GM18508 (cell line): ENCODE data around the gene CCDC68.

Source experiments
- ATAC-seq: cut with Tn5 transposase; IDR thresholded peaks from one replicate; pipeline ENCODE4 v1.9.1; 2021; ENCODE audit warnings: moderate number of reproducible peaks; ENCODE audit not compliant: insufficient read depth, unreplicated experiment

CCDC68 gene

GRCh38 chr18:54926593-54927325 is 32.5 kb downstream of the CCDC68 start:
- ATAC-seq, result no peak

GRCh38 chr18:54924948-54925347 is 34.3 kb downstream of the CCDC68 start:
- ATAC-seq, result no peak

GRCh38 chr18:54923339-54923956 is 35.8 kb downstream of the CCDC68 start:
- no peak for ATAC-seq

- no peak for ATAC-seq
Observed at GRCh38 chr18:54919412-54919811, 39.8 kb downstream of the CCDC68 start.

DNA sequence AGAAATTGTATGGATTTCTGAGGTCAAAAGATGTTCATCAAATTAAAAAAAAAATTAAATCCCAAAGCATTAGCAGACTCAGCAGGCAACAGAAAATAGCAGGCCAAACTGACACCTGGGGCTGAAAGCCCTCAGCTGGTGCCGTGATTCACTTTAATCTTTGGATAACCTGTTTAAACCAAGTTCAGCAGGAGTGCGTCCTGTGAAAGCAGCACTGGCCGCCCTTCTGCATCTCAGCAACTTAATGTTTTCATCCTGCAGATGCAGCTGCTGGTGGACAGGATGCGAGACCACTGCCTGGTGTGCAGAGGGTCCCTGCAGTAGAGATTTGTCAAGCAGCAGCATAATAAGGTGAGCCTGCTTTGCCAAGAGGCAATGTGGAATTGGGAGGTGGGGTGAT is 41.2 kb downstream of the CCDC68 start:
- ATAC-seq, result no peak

DNA sequence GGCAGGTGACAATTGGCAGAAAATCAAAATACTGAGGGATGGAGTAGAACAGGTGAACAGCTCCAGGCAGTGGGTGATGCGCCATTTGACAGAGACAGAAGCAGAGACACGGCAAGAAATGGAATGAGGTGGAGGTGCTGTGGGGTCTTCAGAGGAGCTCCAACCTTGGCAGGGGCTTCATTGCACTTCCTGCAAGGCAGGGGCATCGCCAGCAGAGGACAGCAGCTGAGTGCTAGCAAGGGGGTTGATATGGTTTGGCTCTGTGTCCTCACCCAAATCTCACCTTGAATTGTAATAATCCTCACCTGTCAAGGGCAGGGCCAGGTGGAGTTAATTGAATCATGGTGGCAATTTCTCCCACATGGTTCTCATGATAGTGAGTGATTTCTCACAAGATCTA is 42.8 kb downstream of the CCDC68 start:
- ATAC-seq, result no peak

- ATAC-seq, result no peak
Observed at GRCh38 chr18:54914816-54915215, 44.4 kb downstream of the CCDC68 start.

- ATAC-seq, result no peak
Observed at GRCh38 chr18:54911551-54911950, 47.7 kb downstream of the CCDC68 start.

- ATAC-seq, result no peak
Observed at GRCh38 chr18:54910161-54910919, 48.9 kb downstream of the CCDC68 start.

- no peak for ATAC-seq
Observed at GRCh38 chr18:54909538-54909937, 49.7 kb downstream of the CCDC68 start.

- ATAC-seq, result no peak
Observed at GRCh38 chr18:54906331-54907185, 52.7 kb downstream of the CCDC68 start.

DNA sequence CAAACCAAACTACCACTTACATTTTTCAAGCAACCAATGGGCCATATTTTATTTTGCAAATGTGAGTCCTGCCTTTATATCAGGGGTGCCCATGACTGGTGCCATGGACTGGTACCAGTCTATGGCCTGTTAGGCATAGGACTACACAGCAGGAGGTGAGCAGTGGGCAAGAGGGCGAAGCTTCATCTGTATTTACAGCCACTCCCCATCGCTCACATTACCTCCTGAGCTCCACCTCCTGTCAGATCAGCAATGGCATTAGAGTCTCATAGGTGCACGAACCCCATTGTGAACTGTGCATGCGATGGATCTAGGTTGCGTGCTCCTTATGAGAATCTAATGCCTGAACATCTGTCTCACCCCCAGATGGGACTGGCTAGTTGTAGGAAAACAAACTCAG is 53.6 kb downstream of the CCDC68 start:
- no peak for ATAC-seq

GRCh38 chr18:54904581-54904980 is 54.7 kb downstream of the CCDC68 start:
- no peak for ATAC-seq

DNA sequence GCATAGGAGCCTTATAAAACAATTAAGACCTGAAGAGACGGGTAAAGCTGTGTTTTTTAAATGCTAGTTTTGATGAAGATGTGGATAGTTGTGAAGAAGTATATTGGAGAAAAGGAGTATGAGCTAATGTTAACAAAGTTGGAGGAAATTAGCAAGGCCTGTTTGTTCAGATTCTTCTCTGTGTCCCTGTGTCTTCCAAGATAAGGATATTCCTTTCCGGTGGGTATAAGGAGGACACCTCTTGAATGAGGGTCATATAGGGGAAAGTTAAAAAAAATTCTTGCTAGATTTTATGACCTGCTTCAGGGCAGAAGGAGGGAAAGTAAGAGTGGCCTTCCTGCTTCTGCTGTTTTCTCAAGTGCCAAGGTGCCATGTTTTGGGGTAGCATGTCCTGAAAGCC is 59.0 kb downstream of the CCDC68 start:
- no peak for ATAC-seq

DNA sequence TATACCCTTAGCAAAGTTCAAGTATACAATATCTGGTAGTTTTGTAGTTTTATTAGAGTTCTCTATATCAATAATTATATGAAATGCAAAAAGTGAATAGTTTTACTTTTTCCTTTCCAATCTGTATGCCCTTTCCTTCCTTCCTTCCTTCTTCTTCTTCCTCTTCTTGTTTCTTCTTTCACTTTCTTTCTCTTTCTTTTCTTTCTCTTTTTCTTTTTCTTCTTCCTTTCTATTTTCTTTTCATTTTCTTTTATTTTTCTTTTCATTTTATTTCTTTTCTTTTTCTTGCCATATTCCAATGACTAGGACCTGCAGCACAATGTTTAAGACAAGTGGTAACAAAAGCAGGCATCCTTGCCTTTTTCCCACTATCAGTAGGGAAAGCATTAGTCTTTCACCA is 59.8 kb downstream of the CCDC68 start:
- ATAC-seq, result no peak

GRCh38 chr18:54888933-54889332 is 70.3 kb downstream of the CCDC68 start:
- ATAC-seq, result no peak

- no peak for ATAC-seq
Observed at GRCh38 chr18:54888378-54888777, 70.9 kb downstream of the CCDC68 start.

- no peak for ATAC-seq
Observed at GRCh38 chr18:54883816-54884604, 75.3 kb downstream of the CCDC68 start.

DNA sequence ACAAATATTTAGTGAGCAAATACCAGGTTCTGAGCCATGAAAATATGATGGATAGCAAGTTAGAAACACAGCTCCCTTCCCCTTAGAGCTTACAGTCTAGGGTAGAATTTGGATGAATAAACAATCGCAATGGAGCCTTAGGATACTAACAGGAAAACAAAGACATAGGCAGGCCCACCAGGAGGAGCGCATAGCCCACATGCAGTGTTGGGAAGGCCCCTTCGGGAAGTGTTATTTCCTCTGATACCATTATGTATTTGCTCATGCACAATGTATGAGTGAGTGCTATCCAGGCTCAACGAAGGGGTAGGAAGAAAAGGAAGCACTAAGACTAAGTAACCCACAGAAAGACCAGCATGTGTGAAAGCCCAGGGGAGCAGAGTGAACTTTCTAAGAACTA is 76.9 kb downstream of the CCDC68 start:
- no peak for ATAC-seq
